Glomerular endothelial cell (primary cell): ENCODE results near the gene RPH3AL. TPM values are rescaled to one million over a fixed set of nuclear protein-coding genes. Genes with fewer than 3 reads are reported as not detected.

Experiments
- DNase-seq: peaks from one replicate; pipeline ENCODE4 v3.0.0-alpha.2; 2011; ENCODE audit warnings: low read depth, low spot score; ENCODE audit errors: extremely low read depth
- total RNA-seq: library from RNA; depleted of rRNA; stranded (reverse); fragments of >200 nt; gene quantifications from 2 replicates; pipeline ENCODE4 v1.2.3, GENCODE V29; 2015

Gene RPH3AL
- total RNA-seq, 1 donor from 2014 or later = 18.7 TPM

DNA sequence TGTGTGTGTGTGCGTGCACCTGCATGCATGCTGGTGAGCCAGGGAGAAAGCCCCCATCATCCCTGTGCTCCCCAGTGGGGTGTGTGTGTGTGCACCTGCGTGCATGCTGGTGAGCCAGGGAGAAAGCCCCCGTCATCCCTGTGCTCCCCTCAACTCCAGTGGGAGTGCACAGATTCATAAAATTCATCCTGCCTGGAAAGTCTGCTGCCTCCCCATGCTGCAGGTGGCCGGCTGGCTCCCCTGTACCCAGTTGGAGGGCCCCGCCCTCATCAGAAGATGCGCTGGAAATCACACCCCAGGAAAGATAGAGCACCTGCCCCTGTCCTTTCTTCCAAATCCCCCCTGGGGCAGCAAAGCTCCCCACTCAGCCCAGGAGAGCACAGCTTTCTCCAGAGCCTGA, 86.4 kb downstream of the RPH3AL start:
- DNase-seq = no peak

DNA sequence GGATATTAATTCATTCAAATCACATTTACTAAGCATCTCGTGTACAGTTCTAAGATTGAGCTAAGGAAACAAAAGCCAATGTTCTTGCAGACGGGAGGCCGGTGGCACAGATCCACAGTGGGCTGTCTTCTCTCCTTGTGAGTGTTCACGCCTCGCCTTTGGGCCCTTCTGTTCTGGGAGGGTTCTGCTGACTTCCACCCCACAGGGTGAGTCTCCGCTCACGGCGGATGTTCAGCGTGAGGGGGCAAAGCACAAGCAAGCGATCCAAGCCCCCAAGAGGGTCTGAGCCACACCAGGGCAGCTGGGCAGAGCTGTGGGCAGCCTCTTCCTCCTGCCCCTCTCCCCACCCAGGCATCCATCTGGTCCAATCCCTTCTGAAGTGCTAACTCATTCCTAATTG, 86.9 kb downstream of the RPH3AL start:
- DNase-seq = no peak

DNA sequence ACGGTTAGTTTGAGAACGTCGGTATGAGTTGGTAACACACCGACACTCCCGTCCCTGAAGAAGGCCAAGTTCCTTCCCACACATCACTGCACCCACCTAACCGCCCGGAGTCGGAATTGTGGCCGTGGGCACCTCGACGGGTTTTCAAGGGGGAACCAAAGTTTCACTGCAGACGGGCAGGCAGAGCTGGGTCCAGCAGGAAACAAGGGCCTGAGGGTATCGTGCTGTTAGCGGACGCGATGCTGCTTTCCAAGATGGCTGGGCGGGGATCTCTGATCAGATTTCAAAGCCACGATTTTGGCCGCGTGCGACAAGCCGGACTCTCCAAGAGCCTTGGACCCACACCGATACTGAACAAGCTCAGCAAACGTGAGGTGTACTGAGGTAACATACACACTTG, 88.8 kb downstream of the RPH3AL start:
- no peak for DNase-seq

DNA sequence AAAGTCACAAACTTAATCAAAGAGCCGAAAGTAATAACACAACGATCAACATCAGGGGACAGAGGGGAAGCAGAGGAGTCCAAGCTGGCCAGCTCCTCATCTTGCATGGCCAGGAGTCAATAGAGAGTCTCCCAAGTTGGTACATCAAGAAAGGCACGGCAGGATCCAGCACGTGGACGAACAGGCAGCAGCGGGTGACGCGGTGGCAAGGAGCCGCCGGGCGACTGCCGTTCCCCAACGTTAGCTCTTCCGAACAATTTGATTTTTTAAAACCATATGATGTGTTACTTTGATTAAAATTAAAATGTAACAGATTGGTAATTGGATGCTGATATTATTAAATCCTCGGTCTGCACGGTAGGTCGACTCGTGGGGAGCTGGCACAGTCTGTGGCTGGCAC, 89.3 kb downstream of the RPH3AL start:
- DNase-seq = no peak

DNA sequence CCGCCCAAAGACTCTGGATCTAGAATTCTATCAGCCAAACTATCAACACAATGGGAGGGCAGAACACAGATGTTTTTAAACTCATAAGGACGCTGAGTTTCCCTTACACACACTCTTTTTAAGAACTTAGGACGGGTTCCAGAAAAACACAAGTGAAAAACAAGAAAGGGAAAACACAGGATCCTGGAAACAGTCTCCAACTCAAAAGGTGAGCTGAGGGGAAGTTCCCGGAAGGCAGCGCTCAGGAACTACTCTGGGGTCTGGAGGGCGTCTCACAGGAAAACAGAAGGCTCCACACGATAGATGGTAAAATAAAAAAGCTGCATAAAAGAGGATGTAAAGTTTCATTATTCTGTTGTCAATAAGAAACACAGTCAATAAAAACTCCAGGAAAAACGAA, 91.0 kb downstream of the RPH3AL start:
- DNase-seq = no peak

DNA sequence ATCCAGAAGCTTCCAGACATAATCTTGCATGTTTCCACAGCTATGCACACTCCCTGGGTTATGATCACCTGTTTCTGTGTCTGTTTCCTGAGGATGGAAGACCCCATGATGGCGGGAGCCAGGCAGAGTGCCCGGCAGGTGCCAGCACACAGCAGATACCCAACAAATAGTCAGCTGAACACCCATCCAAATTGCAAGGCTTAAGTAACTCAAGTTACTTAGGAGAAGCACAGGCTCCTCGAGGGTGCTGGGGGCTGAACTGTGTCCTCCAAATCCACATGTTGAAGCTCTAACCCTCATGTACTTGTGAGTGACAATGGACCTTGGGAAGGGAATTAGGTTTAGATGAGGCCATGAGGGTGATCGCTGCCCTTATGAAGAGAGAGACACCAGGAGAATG, 91.7 kb downstream of the RPH3AL start:
- DNase-seq = no peak

DNA sequence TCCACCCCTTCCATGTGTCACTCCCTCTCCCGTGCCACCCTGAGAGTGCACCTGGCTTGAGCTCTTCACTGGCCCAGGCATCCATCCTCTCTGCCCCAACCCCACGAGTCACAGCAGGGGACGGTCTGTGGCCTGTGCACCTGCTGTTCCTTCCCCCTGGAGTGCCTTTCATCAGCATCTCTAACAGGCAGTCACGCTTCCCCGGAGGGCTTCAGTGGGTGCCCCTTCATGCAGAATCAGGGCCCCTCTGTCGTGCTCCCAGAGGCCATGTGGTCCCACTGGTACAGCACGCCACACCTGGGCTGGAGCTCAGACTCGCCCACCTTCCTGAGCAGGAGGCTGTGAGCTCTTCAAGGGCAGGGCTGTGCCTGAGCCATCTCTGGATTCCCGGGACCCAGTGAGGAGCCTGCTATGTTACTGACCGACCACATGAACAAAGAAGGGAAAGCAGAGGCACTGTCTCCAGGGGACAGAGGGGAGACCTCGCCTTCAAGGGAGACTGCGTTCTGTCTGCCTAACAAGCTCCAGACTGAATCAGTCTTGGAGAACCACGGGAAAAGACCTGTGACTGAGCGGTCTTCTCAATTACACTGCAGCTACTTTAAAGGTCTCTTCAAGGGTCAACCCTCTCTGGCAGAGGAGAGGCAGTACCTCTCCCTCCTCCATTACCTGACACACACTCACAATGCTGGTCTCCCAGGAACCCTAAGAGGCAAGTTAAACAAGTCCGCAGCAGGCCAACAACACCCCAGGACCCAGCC, 92.4 kb downstream of the RPH3AL start:
- DNase-seq = no peak

DNA sequence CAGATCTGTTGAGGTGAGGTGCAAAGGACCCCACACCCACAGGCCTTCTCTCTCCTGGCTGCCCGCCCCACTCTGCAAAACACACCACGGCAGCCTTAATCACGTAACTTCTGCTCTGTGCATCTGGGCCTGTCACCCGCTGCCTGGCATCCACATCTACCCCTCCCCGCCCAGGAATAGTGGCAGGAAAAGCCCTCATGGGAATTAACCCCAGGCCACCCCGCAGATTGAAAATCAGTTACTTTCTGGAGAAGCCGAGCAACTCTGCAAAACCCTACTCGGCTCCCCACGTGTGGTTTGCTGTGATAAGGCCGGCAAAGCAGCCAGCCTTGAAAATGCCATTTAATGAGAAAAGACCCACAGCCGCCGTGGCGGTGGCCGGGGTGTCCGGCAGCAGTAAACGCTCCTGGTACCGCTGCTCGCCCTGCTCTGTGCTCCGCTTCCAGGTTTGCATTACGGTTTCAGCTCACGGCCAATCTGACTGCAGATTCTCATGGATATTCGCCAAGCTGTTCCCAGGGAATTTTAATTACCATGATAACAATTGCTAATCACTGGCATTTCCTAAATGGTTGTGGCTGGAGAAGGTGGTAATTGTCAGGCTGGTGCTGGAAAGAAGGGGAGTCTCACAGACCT, 93.1 kb downstream of the RPH3AL start:
- no peak for DNase-seq

DNA sequence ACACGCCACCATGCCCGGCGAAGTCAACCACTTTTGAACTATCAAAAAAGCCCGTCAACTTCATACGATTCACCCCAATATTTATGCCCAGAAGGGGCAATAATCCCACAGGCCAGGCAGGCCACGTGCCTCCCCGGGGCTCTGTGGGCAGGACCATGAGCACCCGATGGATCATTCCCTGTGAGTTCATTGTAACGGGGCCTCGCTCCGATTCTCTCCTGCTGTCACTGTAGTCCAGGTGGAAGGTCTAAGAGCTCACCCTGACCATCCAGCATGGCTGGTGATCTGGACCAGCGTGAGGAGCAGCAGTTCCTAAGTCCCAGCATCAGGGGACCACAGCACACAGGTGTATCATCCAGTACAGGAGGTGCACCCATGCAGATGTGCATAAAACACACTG, 93.7 kb downstream of the RPH3AL start:
- DNase-seq = no peak

DNA sequence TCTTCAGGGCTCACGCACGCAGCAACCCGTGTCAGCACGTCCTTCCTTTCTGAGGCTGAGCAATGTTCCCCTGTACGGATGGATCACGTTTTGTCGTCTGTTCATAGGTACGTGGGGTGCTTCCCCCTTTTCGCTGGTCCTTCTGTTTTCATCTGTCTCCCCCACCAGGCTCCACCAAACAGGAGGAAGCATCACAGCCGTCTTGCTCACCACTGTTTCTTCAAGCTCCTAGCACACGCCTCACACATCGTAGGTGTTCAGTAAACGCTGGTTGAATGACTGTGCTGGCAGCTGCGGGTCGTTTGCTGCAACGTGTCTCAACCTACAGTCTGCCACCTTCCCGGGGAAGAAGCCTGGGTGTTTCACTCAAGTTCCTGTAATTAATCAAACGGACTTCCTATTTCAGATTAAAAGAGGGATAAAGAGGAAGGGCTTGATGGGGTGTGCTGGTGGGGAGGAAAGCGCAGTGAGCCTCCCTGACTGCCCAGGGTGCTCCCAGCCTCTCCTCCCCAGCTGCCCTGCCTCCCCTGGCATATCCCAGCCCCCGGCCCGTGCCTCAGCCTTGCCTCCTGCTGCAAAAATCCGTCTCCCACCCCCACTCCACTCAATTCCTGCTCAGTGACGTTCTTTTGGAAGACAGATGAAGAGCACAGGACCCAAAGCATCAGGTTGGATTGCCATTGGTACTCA, 94.4 kb downstream of the RPH3AL start:
- DNase-seq = no peak

DNA sequence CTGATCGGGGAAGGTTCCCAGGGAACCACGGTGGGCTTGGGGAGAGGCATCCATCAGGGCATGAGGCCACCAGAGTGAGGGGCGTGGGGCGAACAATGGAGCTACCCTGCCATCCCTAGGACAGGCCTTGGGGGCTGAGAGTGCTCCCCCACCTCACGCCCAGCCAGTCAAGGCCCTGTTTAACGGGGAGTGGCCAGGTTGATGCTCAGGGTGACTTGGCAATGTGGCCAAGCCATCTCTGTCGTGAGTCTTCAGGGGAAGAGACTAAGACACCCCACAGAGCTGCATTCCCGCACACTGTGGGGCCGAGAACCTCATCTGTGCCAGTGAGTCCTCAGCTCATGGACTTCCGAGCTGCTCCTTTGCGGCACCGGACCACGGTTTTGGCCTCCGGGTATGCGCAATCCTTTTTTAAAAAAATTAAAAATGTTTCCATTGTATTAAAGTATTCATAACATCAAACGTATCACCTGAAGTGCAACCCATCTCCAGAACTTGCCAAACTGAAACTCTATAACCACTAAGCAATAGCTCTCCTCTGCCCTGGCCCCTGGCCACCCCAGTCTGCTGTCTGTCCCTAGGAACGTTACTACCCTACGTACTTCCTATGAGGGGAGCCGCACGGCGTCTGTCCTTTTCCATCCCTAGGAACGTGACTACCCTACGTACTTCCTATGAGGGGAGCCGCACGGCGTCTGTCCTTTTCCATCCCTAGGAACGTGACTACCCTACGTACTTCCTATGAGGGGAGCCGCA, 99.3 kb downstream of the RPH3AL start:
- DNase-seq = no peak

DNA sequence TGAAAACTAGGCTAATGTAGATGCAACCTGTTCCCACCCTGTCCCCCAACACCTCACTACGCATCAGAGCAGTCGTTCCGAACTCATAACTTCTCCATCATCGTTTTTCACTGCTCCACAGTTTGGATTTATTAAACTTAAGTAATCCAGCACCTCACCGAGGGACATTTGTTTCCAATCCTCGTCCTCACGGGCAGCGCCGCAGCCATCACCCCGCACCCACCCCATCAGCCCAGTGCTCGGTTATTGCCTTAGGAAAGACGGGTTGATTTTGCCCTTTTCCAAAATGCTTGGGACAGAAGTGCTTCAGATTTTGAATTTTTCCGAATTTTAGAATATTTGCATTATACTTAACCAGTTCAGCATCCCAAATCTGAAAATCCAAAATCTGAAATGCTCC, 100.2 kb downstream of the RPH3AL start:
- DNase-seq = no peak

DNA sequence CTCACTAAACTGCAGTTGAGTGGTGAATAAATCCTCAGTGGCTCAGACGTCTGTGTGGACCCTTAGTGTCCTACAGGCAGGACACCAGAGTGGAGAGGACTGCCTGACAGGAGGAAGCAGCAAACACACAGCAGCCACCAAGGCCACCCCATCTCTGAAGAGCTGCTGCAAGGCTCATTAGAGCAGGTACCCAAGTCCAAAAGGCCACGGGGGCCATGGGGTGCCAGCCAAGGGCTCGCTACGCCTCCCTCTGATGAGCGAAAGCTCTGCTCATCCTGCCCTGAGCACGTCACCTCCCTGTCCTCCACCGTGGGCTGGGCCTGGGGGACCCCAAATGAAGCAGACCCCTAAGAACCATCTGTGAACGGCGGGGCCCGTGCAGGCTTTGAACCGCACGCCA, 101.1 kb downstream of the RPH3AL start:
- DNase-seq = no peak

DNA sequence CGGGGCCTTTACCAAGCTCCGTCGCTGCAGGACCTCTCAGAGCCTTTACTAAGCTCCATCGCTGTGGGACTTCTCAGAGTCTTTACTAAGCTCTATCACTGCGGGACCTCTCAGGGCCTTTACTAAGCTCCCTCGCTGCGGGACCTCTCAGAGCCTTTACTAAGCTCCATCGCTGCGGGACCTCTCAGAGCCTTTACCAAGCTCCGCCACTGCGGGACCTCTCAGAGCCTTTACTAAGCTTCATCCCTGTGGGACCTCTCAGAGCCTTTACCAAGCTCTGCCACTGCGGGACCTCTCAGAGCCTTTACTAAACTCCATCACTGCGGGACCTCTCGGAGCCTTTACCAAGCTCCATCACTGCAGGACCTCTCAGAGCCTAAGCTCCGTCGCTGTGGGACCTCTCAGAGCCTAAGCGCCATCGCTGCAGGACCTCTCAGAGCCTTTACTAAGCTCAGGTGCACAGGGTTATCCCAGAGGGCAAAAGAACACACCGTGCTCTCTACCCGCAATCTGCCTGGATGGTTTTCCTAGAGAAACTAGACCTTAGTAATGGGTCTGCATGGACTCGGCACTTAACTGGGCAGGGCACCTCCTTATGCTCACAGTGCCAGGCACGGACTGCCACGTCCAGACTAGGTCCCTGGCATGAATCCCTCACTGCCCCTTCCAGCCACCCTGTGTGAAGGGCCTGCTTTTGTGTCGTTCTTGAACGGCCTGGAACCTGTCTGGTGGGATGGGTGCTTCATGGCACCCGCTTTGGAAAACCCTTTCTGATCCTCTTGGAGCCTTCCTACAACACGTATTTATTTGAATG, 101.9 kb downstream of the RPH3AL start:
- DNase-seq = no peak

DNA sequence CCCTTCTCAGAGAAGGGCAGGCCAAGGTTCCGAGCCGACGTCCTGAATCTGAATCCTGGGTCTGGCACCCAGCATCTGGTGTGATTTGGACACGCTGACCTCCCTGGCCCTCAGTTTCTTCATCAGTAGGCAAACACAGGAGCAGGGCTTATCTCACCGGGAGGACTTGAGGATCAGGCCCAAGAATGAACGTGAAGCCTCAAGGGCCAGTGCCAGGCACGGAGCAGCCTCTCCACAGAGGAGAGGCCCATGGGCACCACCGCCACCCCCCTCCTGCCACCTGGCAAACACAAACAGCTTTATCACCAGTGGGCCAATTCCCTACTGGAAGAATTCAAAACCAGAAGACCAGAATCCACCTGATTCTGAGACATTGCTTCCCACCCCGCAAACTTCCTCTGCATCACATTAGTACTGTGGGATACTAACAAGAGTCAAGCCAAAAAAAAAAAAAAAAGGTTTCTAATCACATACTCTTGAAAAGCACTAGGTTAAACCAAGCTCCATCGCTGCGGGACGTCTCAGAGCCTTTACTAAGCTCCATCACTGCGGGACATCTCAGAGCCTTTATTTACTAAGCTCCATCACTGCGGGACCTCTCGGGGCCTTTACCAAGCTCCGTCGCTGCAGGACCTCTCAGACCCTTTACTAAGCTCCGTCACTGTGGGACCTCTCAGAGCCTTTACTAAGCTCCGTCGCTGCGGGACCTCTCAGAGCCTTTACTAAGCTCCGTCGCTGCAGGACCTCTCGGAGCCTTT, 103.2 kb downstream of the RPH3AL start:
- DNase-seq = no peak

DNA sequence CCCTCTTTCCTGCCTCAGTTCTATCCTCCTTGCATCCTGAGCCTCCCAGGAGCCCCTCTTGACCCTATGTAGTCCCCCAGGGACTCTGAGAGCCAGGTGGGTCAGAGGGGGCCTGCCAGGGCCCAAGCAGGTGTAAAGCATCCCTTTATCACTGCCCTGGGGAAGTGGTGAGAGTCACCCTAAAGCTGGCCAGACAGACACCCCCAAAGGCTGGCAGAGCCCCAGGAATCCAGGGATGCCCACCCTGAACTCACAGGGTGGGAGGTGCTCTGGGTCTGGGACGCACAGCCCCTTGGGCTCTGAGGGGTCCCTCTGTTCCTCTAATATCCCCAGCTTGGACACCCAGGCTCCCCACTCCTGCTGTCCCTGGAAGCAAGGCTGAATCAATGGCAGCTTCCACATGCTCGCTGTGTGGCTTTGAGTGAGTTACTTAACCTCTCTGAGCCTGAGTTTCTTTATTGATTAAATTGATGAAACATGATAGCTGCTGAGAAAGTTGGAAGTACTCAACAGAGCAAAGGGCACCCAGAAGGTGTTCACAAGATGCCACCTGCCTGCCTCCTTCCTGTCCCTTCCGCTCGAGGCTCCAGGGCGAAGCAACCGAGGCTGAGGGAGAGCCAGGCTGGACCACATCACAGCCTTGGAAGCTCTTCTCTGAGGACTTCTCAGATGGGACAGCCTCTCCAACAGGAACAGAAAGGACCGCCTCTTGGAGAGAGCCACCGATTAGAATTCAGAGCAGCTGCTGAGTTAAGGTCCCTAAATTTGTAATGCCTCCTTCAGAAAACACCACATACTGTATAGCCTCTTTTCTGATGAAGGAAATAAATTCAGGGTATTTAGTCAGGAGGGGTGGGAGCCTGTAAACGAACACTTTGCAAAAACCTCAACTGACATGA, 104.0 kb downstream of the RPH3AL start:
- DNase-seq = no peak

DNA sequence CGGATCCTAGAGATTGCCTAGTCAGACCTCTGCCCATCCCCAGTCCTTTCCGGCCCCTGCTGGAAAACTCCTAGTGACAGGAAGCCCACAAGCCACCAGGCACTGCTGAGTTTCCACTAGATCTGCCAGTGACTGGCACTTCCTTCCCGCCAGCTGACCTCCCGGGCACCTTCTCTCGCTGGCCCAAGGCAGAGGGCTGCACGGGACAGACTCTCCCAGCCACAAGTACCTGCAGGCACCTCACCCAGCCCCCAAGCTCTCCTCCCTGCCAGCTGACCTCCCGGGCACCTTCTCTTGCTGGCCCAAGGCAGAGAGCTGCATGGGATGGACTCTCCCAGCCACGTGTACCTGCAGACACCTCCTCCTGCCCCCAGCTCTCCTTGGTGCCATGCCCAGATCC, 104.8 kb downstream of the RPH3AL start:
- no peak for DNase-seq

DNA sequence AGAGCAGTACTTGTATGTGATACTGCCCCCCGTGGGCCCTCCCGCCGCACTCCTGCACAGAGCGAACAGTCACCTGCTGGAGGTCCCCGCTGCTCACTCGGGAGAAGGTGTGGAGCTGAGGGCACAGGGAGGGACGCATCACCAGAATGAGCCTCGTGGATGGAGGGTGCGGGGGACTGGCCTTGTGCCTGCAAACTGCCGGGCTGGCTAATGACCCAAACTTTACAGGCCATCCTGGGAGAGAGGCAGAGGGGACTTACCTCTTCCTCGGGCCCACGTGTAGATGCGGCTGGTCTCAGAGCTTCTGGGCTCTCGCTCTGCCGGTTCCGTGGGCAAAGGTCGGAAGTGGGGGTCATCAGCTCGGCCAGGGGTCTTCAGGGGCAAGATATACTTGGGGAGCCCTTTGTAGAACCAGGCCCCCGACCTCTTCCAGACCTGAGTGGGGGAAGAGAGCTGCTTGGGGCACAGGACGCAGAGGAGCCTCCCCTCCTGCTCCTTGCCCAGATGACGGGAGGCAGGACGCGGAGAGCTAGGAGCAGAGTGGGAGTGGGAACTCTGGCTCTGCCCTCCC, 105.7 kb downstream of the RPH3AL start:
- DNase-seq = no peak
